Endothelial cell (in vitro differentiated cells): ENCODE results near the gene DMD. TPM values are rescaled to one million over a fixed set of nuclear protein-coding genes. Genes with fewer than 3 reads are reported as not detected.

Experiments
- DNase-seq: peaks from one replicate; pipeline ENCODE4 v3.0.0; 2021; ENCODE audit warnings: low spot score
- H3K27ac Mint-ChIP-seq: one replicate; pipeline ENCODE4 v1.8.0; 2021; ENCODE audit warnings: mixed read lengths, inconsistent platforms; ENCODE audit not compliant: unreplicated experiment
- H3K27me3 Mint-ChIP-seq: one replicate; pipeline ENCODE4 v1.8.0; 2021; ENCODE audit warnings: mild to moderate bottlenecking, moderate library complexity, mixed read lengths, inconsistent platforms; ENCODE audit not compliant: unreplicated experiment
- H3K36me3 Mint-ChIP-seq: one replicate; pipeline ENCODE4 v1.8.0; 2021; ENCODE audit warnings: mild to moderate bottlenecking, low read depth, mixed read lengths, inconsistent platforms; ENCODE audit not compliant: unreplicated experiment
- H3K4me1 Mint-ChIP-seq: one replicate; pipeline ENCODE4 v1.8.0; 2021; ENCODE audit warnings: mild to moderate bottlenecking, mixed read lengths, inconsistent platforms; ENCODE audit not compliant: unreplicated experiment
- H3K4me3 Mint-ChIP-seq: one replicate; pipeline ENCODE4 v1.8.0; 2021; ENCODE audit warnings: mild to moderate bottlenecking, mixed read lengths, inconsistent platforms; ENCODE audit not compliant: unreplicated experiment
- H3K9me3 Mint-ChIP-seq: one replicate; pipeline ENCODE4 v1.8.0; 2021; ENCODE audit warnings: mixed read lengths, inconsistent platforms; ENCODE audit not compliant: unreplicated experiment
- CTCF ChIP-seq: fragments of 200-600 bp; sonication (generic); IDR thresholded peaks from one replicate; pipeline ENCODE4 v1.5.0; 2021; ENCODE audit warnings: antibody characterized with exemption; ENCODE audit not compliant: unreplicated experiment
- total RNA-seq: library from RNA; stranded (reverse); fragmentation: NEBNext Ultra II Directional; extraction: Animal tissue kit (Norgen Biotek cat#: 25700); gene quantifications from one replicate; pipeline ENCODE4 v1.2.1, GENCODE V29; 2021; ENCODE audit not compliant: unreplicated experiment

DMD gene
- total RNA-seq, 1 donor from 2014 or later: 5.5 TPM

- no peaks in the 10 kb centered on the region for H3K9me3 Mint-ChIP-seq
- DNase-seq: no peak
- H3K27ac Mint-ChIP-seq: no peak overlapping the region
- H3K36me3 Mint-ChIP-seq: no peaks in the 10 kb centered on the region
- H3K4me1 Mint-ChIP-seq: no peaks in the 10 kb centered on the region
- peaks cover 1% of the 10 kb centered on the region for H3K27me3 Mint-ChIP-seq
- no peak for TF ChIP-seq CTCF
- no peak overlapping the region for H3K4me3 Mint-ChIP-seq
Measured at GRCh38 chrX:32995427-32995826, 215.9 kb downstream of the DMD start.

- H3K4me1 Mint-ChIP-seq: no peaks in the 10 kb centered on the region
- no peaks in the 10 kb centered on the region for H3K27me3 Mint-ChIP-seq
- no peak overlapping the region for H3K4me3 Mint-ChIP-seq
- no peak for TF ChIP-seq CTCF
- H3K36me3 Mint-ChIP-seq: no peaks in the 10 kb centered on the region
- DNase-seq: no peak
- no peak overlapping the region for H3K27ac Mint-ChIP-seq
- no peaks in the 10 kb centered on the region for H3K9me3 Mint-ChIP-seq
Measured at GRCh38 chrX:32987142-32987541, 224.2 kb downstream of the DMD start.

- Mint-ChIP-seq H3K36me3 (no peaks in the 10 kb centered on the region), H3K27ac (no peak overlapping the region), H3K4me1 (no peaks in the 10 kb centered on the region), H3K27me3 (no peaks in the 10 kb centered on the region), H3K4me3 (no peak overlapping the region), H3K9me3 (no peaks in the 10 kb centered on the region)
- no peak for DNase-seq
- no peak for TF ChIP-seq CTCF
Measured at GRCh38 chrX:32985544-32985943, 225.8 kb downstream of the DMD start.

- no peaks in the 10 kb centered on the region for H3K36me3 Mint-ChIP-seq
- DNase-seq: no peak
- H3K9me3 Mint-ChIP-seq: no peaks in the 10 kb centered on the region
- peaks cover 1% of the 10 kb centered on the region for H3K27me3 Mint-ChIP-seq
- no peaks in the 10 kb centered on the region for H3K4me1 Mint-ChIP-seq
- no peak overlapping the region for H3K4me3 Mint-ChIP-seq
- no peak for TF ChIP-seq CTCF
- H3K27ac Mint-ChIP-seq: no peak overlapping the region
Measured at GRCh38 chrX:32966821-32967355, 244.5 kb downstream of the DMD start.

GRCh38 chrX:32954125-32954524, 257.2 kb downstream of the DMD start:
- Mint-ChIP-seq H3K27ac (no peak overlapping the region), H3K9me3 (no peaks in the 10 kb centered on the region), H3K27me3 (no peaks in the 10 kb centered on the region), H3K4me3 (no peak overlapping the region), H3K36me3 (no peaks in the 10 kb centered on the region), H3K4me1 (no peaks in the 10 kb centered on the region)
- no peak for TF ChIP-seq CTCF
- DNase-seq: no peak
